HG02759 (cell line): ENCODE measurements around the gene SCAF8.
"Not testable (repeated sequence)": the region's sequence is repeated elsewhere in the genome, so short reads cannot be mapped to it uniquely, and the experiment has no call there.

ENCODE experiments used
- ATAC-seq: cut with Tn5 transposase; IDR thresholded peaks from one replicate; pipeline ENCODE4 v1.9.1; 2021; ENCODE audit warnings: mild to moderate bottlenecking, moderate library complexity; ENCODE audit not compliant: unreplicated experiment

The SCAF8 gene, protein sequence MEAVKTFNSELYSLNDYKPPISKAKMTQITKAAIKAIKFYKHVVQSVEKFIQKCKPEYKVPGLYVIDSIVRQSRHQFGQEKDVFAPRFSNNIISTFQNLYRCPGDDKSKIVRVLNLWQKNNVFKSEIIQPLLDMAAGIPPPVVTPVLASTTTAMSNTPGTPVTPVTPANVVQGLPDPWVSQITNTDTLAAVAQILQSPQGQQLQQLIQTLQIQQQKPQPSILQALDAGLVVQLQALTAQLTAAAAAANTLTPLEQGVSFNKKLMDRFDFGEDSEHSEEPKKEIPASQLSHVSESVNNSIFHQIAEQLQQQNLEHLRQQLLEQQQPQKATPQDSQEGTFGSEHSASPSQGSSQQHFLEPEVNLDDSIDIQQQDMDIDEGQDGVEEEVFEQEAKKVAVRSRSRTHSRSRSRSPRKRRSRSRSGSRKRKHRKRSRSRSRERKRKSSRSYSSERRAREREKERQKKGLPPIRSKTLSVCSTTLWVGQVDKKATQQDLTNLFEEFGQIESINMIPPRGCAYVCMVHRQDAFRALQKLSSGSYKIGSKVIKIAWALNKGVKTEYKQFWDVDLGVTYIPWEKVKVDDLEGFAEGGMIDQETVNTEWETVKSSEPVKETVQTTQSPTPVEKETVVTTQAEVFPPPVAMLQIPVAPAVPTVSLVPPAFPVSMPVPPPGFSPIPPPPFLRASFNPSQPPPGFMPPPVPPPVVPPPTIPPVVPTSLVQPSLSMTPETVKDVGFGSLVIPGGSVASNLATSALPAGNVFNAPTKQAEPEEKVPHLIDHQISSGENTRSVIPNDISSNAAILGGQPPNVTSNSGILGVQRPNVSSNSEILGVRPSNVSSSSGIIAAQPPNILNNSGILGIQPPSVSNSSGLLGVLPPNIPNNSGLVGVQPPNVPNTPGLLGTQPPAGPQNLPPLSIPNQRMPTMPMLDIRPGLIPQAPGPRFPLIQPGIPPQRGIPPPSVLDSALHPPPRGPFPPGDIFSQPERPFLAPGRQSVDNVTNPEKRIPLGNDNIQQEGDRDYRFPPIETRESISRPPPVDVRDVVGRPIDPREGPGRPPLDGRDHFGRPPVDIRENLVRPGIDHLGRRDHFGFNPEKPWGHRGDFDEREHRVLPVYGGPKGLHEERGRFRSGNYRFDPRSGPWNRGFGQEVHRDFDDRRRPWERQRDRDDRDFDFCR (N-terminal part only)

DNA sequence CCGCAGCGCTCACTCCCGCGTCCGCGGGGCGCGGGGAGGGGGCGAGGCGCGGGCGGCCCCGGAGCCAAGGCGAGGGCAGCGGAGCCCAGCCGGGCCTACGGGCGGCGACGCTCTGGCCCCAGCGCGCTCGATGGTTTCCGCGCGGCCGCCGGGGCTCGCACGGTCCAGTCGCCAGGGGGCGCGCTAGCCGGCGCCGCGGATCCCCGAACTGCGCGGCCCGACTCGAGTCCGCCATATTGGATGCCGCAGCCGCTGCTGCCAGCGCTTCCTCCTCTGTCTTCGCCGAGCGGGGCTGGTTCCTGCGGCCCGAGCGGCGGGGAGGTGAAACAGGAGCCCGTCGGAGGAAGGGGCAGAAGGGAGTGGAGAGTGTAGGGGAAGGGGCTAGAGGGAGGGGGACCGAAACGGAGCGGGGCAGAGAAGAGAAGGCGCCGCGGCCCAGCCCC is at the start of gene SCAF8:
SCAF8 (plus strand) TSS at position 234 of the 443 bp plus-strand sequence. CDS start 485 bp downstream, outside the sequence.
- peak; percentile 81 for ATAC-seq

DNA sequence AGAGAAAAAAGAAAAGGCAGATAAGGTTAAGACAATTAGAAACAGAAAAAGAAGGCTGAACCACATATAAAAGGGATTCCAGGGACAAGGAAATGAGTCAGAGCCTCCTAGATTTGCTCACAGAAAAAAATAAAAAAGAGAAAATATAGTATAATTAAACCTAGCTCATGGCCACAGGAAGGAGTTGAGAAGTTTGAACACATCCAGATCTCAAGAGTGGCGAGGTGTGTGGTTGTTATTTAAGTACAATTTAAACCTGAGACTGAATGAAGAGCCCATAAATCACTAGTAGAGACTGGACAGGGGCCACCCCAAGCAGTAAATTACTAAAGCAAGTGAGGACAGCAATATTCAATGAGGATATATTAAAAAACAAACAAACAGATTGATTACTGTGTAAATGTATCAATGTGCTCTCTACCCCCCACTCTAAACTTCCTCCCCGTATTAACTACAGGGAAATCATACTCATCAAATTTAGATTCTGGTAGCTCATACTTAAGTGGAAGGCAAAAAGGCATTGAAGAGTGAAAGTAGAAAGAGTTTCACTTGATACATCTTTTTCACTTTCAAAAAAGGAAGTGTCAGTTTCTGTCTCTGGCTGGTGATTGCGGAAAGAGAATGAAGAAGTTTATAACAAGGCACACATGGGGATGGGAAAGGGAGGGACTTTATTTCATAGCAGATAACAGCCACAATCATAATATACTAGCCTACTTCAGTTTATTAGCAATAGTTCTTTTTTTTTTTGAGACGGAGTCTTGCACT is 49.3 kb upstream of the SCAF8 start:
- peak; percentile 92 for ATAC-seq

DNA sequence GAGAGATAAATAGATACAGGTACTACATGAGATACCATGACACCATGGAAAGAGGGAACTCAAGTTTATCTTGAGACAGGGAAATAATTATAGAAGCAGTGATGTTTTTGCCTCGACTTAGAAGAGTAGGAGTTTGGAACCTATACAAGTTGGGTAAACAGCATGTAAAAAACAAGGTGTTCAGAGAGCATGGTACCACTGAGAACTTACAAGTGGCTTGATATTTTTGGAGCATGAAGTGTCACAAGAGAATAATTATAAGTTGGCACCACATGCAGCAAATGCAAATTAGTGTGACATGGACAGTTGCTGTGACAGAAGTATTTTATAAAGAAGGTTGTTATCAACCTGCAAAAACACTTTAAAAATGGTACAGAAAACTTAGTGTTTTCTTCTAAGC is 47.1 kb upstream of the SCAF8 start:
- ATAC-seq, result no peak

DNA sequence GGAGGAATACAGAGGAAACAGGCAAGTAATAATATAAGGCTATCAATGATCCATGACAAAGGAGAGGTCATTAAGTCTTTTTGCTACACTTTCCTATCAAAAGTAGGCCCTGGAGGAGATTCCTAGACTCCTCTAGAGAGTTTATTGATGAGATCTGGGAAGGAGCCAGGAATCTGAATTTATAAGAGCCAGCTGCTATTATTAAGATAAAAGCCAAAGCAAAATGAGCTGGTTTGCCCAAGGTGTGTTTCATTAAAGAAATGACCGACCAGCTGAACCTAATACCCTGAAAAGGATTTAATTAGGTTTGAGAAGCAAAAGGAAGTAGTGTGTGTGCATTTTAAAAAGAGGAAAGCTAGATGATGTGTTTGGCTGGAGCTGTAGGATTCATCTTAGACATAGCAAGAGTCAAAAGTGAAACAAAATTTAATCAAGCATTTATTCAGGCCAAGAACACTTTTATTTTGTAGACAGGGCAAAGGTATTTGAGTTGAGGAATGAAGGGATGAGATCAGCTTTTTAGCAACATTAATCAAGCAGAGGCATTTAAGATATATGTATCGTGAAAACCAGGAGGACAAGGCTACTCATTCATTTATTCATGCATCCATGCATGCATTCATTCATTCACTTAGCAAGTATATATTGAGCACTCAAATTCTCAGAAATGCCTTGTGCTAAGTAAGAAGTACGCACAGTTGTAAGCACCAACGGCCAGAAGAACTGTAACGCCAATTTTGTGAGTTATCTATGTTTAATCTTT is 43.5 kb upstream of the SCAF8 start:
- ATAC-seq, result no peak

DNA sequence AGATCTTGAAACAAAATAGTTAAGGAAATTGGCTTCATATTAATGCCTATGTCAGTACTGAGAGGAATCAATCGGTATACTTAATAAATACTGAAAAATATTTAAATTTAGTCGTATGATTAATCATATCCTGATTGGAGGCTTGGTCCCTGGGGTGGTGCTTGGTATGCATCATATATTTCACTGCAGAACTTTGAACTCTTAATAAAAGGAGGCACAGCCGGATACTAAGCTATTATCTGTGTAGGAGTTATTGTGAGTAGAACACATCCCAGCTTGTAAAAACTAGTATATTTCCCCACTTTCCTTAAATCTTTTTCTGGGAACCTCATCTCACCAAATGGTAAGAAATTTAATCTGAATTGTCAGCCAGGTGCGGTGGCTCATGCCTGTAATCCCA is 42.4 kb upstream of the SCAF8 start:
- ATAC-seq, result no peak

DNA sequence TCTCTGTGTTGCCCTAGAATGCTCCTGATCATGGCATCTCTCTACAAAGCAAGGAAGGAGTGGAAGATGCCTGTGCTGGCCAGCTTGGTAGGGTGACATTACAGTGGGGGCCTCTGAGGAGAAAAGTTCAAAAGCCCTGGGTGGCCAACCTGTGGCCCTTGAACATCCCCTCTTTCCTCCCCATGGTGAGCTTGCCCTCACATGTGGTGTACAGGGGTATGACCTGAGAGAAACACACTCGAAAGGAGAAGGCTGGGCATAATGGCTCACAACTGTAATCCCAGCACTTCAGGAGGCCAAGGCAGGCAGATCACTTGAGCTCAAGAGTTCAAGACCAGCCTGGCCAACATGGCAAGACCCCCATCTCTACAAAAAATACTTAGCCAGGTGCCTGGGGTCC is 36.6 kb upstream of the SCAF8 start:
- ATAC-seq, result no peak

DNA sequence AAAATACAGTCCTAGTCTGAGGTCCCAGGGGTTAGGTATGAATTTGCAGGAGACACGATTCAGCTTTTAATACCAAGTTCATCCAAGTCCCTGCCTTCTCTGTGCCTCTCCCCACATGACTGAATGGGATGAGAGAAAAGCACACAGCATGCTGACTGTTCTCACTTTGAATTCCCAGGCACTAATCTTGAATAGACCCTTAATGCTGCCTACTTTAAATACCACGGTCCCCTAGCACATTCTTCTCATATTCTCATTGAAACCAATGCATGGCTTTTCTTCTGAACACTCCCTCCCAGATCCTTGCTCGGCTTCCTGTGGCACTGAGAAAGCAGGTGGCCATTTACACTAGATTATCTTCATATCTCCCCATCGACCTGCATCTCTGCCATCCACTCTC is 30.1 kb upstream of the SCAF8 start:
- no peak for ATAC-seq

DNA sequence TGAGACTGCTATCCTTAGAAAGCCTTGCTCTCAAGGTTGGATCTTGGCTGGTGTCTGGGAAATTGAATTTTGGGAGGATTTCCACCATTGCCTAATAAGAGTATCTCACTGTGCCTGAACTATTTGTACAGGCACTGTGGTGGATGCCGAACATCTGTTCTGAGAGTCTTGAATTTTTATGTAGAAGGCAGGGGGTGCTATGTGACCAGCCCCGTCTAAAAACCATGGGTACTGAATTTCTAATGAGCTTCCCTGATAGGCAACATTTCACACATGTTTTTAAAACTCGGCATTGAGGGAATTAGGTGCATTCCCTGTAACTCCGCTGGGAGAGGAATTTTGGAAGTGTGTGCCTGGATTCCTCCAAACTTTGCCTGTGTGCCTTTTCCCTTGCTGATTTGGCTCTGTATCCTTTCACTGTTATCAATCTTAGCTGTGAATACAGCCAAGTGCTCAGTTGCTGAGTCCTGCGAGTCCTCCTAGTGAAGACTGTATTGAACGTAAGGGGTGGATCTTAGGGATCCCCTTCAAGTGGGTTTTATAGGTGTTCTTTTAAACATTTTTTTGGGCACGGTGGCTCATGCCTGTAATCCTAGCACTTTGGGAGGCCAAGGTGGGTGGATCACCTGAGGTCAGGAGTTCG is 27.6 kb upstream of the SCAF8 start:
- ATAC-seq, result no peak

DNA sequence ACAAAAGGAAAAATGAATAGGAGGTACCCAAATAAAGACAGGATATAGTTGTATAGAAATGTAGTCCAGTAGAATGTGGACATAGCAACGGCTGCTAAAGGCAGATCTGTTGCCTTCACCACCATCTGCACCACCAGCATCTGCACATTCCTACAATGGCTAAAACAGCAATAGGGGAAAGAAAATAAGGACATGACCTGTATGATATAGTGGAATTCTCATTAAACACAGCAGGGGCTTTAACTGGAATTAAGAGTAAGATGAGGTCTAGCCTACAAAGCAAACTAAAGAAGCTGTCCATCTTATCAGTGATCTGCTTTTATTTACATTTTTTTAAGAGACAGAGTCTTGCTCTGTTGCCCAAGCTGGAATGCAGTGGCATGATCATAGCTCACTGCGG is 26.8 kb upstream of the SCAF8 start:
- ATAC-seq, result no peak

DNA sequence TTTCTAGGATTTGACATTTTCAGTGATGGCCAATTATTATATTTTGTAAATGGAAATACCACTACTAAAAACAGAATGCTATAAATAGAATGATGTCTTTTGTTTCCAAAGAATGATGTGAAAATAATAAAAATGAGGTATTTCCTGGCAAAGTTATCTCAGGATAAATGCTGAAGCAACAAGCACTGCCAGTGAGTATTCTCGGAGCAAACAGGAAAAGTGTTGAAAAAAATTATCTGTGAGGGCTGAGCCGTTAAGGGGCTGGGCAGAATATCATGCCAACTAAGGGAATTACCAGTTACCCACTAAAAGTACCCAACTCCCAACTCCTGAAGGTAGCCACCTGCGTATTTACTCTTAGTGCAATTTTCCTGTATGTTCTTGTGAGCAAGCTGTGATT is 23.6 kb upstream of the SCAF8 start:
- no peak for ATAC-seq

DNA sequence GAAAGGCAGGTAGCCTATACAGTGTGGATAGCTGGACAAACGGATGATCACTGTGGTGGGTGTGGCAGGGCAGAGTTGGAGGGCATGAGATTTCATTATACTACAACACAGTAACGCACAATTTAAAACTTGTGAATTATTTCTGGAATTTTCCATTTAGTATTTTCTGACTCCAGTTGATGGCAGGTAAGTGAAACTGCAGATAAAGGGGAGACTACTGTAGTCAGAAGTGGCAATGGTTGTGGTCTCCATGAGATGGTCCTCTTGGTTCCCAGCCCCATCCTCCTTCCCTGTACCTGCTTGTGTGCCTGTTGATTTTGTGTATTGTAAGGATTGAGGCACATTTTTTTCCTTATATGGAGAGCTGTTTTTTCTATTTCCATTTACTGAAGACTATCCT is 22.5 kb upstream of the SCAF8 start:
- no peak for ATAC-seq

DNA sequence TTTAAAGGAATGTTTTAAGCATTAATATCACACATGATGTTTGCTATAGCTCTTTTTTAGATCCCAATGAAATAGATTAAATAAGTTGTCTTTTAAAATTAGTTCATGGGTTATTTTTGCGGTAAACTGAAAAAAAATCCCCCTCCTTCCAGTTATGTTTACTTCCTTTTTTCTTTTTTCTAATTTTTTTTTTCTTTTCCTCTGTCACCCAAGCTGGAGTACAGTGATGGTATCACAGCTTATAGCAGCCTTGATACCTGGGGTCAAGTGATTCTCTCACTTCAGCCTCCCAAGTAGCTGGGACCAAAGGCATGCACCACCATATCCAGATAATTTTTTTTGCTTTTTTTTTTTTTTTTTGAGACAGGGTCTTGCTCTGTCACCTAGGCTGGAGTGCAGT is 17.8 kb upstream of the SCAF8 start:
- ATAC-seq, result no peak

DNA sequence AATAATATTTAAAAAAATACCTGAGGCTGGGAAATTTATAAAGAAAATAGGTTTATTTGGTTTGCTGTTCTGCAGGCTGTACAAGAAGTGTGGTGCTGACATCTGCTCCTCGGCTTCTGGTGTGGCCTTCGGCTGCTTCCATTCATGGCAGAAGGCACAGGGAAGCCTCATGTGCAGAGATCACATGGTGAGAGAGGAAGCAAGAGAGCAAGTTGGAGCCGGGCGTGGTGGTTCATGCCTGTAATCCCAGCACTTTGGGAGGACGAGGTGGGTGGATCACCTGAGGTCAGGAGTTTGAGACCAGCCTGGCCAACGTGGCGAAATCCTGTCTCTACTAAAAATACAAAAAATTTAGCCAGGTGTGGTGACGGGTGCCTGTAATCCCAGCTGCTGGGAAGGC is 16.9 kb upstream of the SCAF8 start:
- ATAC-seq, result not testable (repeated sequence)

DNA sequence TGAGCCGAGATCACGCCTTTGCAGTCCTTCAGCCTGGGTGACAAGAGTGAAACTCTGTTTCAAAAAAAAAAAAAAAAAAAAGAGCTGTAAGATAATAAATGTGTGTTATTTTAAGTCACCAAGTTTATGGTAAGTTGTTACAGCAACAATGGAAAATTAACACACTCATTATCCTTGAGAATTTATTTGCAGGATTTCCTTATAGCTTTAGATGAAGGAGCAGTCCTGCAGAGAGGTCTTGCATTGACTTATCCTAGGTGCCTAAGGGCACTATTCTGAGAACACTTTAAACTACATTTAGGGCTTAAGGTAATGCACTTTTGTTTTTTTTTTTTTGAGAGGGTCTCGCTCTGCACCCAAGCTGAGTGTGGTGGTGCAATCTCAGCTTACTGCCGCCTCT is 13.8 kb upstream of the SCAF8 start:
- no peak for ATAC-seq

DNA sequence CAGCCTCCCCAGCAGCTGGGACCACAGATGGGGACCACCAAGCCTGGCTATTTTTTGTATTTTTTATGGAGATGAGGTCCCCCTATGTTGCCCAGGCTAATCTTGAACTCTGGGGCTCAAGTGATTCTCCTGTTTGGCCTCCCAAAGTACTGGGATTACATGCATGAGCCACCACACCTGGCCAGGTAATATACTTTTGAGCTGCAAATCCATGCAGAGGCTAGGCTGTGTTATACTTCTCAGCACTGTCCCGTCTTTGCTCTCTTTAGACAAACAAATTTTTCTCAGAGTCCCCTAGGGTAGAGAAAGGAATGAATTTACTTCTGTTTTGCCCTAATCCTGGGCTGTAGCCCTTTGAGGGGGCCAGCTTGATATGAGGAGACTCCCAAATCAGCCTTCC is 13.4 kb upstream of the SCAF8 start:
- ATAC-seq, result no peak

DNA sequence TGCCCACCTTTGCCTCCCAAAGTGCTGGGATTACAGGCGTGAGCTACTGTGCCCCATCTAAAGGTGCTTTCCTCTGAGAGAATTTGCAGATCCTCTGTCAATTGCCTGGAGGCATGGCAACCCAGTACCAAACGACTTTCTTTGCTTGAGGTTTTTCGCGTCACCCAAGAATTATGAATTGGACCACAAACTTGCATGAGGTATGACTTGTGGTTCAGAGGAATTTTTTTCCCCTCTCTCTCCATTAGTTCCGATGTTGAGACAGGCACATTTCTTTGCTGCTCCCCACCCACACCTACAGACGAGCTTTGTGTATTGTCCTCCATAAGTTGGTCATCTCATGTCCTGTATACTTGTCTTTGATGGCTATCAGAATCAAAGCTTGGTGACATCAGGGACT is 11.8 kb upstream of the SCAF8 start:
- no peak for ATAC-seq

DNA sequence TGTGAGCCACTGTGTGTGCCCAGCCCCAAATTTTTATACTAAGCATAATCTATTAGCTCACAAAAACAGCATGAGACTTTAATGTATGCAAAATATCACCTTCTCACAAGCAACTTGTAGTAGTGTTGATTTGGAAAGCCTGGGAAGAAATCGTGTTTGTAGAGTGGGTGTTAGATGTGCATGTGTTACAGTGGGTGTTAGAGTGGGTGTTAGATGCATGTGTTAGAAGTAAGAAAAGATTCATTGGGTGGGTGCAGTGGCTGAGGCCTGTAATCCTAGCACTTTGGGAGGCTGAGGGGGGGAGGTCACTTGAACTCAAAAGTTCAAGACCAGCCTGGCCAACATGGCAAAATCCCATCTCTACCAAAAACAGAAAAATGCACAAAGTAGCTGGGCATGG is 6.3 kb upstream of the SCAF8 start:
- ATAC-seq, result no peak

DNA sequence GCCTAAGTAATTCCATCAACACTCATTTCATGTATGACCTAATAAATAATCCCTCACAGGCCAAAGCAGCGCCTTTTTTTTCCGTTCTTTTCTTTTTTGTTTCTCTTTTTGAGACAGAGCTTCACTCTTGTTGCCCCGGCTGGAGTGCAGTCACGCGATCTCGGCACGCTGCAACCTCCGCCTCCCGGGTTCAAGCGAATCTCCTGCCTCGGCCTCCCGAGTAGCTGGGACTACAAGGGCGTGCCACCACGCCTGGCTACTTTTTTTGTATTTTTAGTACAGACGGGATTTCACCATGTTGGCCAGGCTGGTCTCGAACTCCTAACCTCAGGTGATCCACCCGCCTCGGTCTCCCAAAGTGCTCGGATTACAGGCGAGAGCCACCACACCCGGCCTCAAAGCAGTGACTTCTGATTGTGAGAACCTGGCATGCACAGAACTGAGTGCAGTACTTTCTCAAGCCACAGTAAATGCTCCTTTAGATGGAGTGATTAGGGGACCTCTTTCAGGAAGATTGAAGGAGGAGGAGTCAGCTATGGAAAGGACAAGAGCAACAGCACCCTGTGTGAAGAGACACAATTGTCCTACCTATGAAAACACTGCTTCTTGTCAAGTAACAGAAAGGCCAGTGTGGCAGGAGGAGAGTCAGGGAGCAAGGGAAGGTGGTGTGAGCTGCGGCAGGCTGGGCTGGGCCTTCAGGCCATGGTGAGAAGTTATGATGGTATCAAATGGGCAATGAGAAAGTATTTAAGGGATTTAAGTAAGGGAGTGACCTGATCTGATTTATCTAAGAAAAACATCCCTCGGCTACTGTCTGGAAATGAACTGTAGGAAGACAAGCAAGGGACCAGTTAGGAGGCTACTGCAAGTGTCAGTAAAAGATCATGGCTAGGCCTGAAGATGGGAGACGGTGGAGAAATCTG is 1.7 kb upstream of the SCAF8 start:
- ATAC-seq, result no peak
